PFSK-1 (cell line): ENCODE data around the gene PALD1.

ENCODE experiments used
- FOXP2 ChIP-seq: optimal IDR thresholded peaks from 2 replicates; pipeline ENCODE3; 2011; ENCODE audit warnings: borderline replicate concordance, control low read depth, inconsistent platforms; ENCODE audit not compliant: insufficient read depth; ENCODE audit errors: extremely low read length, extremely low read depth
- POLR2AphosphoS5 ChIP-seq: IDR thresholded peaks from 2 replicates; pipeline ENCODE4 v1.6.1; 2012; ENCODE audit warnings: low read depth, mild to moderate bottlenecking, control low read depth, low read length, moderate library complexity
- SIN3A ChIP-seq: IDR thresholded peaks from 2 replicates; pipeline ENCODE4 v1.6.1; 2012; ENCODE audit warnings: mild to moderate bottlenecking, low read length, moderate library complexity, borderline replicate concordance; ENCODE audit not compliant: insufficient read depth
- TAF1 ChIP-seq: IDR thresholded peaks from 2 replicates; pipeline ENCODE4 v1.6.1; 2012; ENCODE audit warnings: low read length, control low read depth, borderline replicate concordance; ENCODE audit not compliant: insufficient read depth
- TF ChIP-seq, protein P1 (sequence below), 2 experiments: IDR thresholded peaks; 2 replicates each; pipeline versions ENCODE4 v1.6.1 to v1.8.0; 2011 to 2012; ENCODE audit warnings: low read depth in 2 of 2, low read length in 2 of 2, control low read depth in 1 of 2, inconsistent platforms in 1 of 2, mild to moderate bottlenecking in 1 of 2, moderate library complexity in 1 of 2; ENCODE audit not compliant: insufficient read depth in 1 of 2

DNA sequence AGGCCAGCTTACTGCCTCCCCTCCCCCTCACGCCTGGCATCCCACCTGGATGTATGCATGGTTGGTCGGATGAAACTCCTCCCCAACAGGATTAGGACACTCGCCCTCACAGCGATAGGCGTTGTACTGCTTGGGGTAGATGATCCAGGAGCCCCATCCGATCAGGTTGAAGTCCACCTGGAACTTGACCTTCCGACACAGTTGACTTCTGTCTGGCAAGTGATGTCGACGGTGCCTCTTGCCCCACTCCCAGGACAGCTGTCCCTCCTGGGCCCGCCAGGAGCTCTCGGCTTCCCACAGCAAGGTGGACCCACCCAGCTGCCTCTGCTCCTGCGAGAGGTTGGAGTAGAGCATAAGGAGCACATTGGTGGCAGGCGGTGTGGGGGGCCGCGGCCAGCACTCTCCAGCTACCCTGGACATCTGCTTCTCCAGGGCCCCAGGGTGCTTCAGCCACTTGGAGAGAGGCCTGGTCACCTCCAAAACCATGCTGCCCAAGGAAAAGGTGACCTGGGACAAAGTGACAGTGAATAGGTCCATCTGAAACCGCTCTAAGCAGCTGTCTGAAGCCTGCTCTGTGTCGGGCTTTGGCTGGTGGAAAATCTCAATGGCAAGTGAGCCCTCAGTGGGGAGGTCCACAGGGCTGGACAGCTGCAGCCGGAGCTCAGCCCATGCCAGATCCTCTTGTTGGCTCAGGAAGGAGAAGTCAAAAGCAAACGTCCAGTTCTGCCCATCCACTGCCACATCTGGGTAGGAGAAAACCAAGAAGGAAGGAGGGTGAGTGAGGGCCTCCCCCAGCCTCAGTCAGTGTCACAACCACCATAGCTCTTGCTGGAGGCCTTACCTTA is 43.1 kb upstream of the PALD1 start:
- TF ChIP-seq, protein P1, sequence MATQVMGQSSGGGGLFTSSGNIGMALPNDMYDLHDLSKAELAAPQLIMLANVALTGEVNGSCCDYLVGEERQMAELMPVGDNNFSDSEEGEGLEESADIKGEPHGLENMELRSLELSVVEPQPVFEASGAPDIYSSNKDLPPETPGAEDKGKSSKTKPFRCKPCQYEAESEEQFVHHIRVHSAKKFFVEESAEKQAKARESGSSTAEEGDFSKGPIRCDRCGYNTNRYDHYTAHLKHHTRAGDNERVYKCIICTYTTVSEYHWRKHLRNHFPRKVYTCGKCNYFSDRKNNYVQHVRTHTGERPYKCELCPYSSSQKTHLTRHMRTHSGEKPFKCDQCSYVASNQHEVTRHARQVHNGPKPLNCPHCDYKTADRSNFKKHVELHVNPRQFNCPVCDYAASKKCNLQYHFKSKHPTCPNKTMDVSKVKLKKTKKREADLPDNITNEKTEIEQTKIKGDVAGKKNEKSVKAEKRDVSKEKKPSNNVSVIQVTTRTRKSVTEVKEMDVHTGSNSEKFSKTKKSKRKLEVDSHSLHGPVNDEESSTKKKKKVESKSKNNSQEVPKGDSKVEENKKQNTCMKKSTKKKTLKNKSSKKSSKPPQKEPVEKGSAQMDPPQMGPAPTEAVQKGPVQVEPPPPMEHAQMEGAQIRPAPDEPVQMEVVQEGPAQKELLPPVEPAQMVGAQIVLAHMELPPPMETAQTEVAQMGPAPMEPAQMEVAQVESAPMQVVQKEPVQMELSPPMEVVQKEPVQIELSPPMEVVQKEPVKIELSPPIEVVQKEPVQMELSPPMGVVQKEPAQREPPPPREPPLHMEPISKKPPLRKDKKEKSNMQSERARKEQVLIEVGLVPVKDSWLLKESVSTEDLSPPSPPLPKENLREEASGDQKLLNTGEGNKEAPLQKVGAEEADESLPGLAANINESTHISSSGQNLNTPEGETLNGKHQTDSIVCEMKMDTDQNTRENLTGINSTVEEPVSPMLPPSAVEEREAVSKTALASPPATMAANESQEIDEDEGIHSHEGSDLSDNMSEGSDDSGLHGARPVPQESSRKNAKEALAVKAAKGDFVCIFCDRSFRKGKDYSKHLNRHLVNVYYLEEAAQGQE (IDR thresholded peaks at IDR 0.05; ENCODE audit: insufficient read depth in 1 of 2, low read depth in 2 of 2, low read length in 2 of 2) = no peak
- TF ChIP-seq POLR2AphosphoS5 = no peak
- no peak for TF ChIP-seq SIN3A
- TF ChIP-seq TAF1 = no peak
- no peak for TF ChIP-seq FOXP2
